ENCODE measurements around the gene CCDC170. TPM values are rescaled to one million over a fixed set of nuclear protein-coding genes. Genes with fewer than 3 reads are reported as not detected.

Gene CCDC170
- total and polyA plus RNA-seq, 2 of the 8 experiments (the other 6 are each of a cell fraction or from before 2014, with no cell fraction given), result 0.06 to 0.09 TPM

GRCh38 chr6:151494235-151494935, 568 bp downstream of the CCDC170 start (continued):
- TF ChIP-seq RBBP5 (IDR thresholded peaks at IDR 0.05; ENCODE audit: borderline replicate concordance, low read depth, low read length) (no peak), CTCF (IDR thresholded peaks at IDR 0.05; ENCODE audit: control extremely low read depth in 1 of 3, insufficient read depth in 1 of 3, low read depth in 1 of 3, low read length in 3 of 3) (no peak), CEBPB (IDR thresholded peaks at IDR 0.05; ENCODE audit: low read depth, low read length) (no peak), RAD21 (IDR thresholded peaks at IDR 0.05 in 1 of 2, conservative IDR thresholded peaks at IDR 0.05 in 1 of 2; ENCODE audit: low read depth in 2 of 2, low read length in 2 of 2) (no peak), ATF3 (IDR thresholded peaks at IDR 0.05; ENCODE audit: insufficient read depth, low read depth, low read length) (no peak), EZH2 (IDR thresholded peaks at IDR 0.05; ENCODE audit: low read depth, low read length, severe bottlenecking) (peak; percentile 60), SIRT6 (IDR thresholded peaks at IDR 0.05; ENCODE audit: low read length) (no peak), SP2 (IDR thresholded peaks at IDR 0.05; ENCODE audit: low read length) (no peak)
